ENCODE measurements around the gene NDUFB2.
"Not testable (repeated sequence)": the region's sequence is repeated elsewhere in the genome, so short reads cannot be mapped to it uniquely, and the experiment has no call there.

Gene NDUFB2

DNA sequence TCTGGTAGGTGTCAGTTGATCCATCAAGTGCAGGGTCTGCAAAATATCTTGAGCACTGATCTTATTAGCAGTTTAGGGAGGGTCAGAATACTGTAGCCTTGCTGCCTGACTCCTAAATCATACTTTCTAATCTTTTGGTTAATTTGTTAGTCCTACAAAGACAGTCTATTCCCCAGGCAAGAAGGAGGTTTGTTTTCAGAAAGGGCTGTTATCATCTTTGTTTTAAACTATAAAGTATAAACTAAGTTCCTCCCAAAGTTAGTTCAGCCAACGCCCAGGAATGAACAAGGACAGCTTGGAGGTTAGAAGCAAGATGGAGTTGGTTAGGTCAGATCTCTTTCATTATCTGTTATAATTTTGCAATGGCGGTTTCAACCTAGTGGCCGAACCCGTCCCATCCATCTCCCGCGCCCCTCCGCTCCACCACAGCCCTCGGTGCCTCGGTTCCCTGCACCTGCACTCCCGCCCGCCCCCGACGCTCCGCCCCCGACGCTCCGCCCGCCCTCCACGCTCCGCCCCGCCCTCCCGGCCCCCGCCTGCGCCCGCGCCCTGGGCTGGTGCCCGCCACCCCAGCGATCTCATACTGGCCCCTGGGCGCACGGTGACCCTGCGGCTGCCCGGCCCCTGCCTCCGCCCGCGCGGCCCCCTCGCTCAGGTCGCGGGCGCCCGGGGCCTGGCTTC is 24.0 kb upstream of the NDUFB2 start, which contains the start of gene ADCK2:
TSS of gene ADCK2 (plus strand) at position 564 of the 681 bp plus-strand sequence. CDS start 386 bp downstream, outside the sequence.
- peak; percentile 95 for DNase-seq (ENCODE audit: low spot score)

DNA sequence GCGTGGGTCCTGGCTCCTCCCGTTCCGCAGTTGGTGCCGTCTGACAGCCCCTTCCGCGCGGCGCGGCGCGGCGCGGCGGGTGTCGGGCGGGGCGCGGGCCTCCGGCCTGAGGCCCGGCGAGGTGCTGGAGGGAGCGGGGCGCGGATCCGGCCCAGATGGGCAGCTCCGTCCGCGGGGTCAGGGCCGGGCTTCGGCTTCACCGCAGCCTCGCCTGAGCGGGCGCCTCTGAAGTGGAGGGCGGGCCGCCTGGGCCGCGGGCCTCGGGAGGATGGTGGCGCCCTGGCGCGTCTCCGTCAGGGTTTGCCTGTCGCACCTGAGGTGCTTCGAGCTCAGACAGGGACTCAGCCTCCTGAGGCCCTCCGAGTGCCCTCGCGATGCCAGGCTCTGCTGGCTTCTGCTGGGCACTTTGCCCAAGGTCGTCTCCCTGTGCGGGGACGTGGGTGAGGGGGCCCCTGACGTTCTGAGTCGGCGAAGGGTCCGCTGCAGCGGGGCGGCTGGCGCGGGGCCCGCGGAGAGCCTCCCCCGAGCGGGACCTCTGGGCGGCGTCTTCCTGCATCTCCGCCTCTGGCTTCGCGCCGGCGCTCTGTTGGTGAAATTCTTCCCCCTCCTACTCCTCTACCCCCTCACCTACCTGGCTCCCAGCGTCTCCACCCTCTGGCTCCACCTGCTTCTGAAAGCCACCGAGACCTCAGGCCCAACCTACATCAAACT is 23.3 kb upstream of the NDUFB2 start:
- peak; percentile 76 for DNase-seq (ENCODE audit: low spot score)

DNA sequence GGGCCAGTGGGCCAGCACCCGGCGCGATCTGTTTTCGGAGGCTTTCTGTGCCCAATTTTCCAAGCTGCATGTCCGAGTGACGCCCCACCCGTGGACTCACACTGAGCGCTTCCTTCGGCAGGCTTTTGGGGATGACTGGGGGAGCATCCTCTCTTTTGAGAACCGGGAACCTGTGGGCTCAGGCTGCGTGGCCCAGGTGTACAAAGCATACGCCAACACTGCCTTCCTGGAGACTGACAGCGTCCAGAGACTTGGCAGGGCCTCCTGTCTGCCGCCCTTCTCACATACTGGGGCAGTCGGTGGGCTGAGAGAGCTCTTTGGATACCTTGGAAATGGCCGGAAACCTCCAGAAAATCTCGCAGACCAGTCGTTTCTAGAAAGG is 22.7 kb upstream of the NDUFB2 start:
- no peak for DNase-seq (ENCODE audit: low spot score)

- DNase-seq (ENCODE audit: low spot score) = peak; percentile 85
These were observed 22.1 kb upstream of the NDUFB2 start for GRCh38 chr7:140674356-140674800.

DNA sequence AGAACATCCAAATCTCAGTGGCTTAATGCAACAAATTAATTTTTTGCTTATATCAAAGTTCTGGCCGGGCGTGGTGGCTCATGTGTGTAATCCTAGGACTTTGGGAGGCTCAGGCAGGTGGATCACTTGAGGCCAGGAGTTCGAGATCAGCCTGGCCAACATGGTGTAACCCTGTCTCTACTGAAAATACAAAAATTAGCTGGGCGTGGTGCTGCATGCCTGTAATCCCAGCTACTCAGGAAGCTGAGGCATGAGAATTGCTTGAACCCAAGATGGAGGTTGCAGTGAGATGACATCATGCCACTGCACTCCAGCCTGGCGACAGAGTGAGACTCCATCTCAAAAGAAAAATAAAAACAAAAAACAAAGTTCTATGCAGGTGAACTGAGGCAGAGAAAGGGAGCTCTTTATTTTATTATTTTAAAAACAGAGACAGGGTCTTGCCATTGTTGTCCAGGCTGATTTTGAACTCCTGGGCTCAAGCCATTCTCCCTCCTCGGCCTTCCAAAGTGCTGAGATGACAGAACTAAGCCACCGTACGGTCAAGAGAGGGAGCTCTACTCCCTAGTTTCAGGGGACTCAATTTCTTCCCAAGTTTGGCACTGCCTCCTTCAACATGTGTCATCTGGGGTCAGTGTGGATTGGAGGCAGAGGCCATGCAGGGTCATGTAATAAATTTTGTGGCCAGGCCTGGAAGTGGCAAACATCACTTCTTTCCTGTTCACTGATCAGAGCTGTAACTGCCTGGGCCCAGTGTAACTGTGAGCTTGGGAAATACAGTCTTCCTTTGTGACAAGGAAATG is 21.4 kb upstream of the NDUFB2 start:
- DNase-seq (ENCODE audit: low spot score) = no peak

DNA sequence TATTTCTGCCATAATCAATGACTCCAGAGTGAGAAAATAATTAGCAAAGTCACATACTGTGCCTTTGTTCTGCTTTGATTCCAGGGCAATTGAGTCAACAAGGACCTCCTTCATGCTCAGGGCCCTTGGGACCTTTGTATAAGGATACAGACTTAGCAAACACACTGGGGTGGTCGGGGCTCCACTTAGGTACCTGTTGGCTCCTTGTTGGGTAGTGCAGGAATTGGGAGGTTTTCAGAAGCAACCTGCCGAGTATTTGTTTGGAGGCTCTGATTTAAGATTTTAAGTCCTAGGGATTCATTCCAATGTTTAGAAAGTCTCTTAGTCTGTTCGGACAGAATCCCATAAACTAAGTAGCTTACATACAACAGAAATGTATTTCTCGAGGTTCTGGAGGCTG is 20.8 kb upstream of the NDUFB2 start:
- no peak for DNase-seq (ENCODE audit: low spot score)

DNA sequence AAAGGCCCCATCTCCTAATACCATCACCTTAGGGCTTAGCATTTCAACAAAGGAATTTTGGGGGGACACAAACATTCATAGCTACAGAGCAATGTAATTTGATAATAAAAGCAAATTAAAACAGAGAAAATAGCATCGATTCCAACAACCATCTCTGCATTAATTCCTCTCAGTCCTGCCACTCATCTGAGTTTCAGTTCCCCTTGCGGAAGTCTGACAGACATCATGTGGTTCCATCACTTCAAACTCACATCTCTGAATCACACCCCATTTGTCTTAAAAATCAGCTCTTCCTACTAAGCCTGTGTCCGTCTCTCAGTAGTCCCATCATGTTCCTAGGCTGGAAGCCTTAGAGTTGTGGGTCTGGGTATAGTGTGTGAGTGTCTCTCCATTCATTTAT is 20.2 kb upstream of the NDUFB2 start:
- peak; percentile 66 for DNase-seq (ENCODE audit: low spot score)

DNA sequence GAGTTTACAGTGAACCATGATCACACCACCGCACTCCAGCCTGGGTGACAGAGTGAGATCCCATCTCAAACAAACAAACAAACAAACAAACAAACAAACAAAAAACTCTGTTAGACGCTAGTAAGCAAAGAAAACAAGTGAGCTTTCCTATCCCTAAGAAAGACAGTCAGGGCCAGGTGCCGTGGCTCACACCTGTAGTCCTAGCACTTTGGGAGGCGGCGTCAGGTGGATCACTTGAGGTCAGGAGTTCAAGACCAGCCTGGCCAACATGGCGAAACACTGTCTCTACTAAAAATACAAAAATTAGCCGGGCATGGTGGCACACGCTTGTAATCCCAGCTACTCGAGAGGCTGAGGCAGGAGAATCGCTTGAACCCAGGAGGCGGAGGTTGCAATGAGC is 19.6 kb upstream of the NDUFB2 start:
- DNase-seq (ENCODE audit: low spot score) = not testable (repeated sequence)

DNA sequence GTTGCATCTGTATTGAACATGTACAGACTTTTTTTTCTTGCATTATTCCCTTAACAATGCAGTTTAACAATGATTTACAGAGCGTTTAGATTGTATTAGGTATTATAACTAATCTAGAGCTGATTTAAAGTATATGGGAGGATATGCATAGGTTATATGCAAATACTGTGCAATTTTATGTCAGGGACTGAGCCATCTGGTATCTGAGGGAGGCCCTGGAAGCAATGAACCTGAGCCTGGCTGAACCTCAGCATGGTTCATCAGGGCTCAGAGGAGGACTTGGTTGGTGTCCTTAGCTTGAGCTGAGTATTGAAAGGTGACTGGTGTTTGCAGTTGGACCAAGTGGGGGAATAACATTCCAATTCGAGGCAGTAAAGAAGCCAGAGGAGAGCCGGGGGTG is 19.0 kb upstream of the NDUFB2 start:
- peak; percentile 45 for DNase-seq (ENCODE audit: low spot score)

- DNase-seq (ENCODE audit: low spot score) = no peak
These were observed 18.3 kb upstream of the NDUFB2 start for GRCh38 chr7:140678081-140678815.

DNA sequence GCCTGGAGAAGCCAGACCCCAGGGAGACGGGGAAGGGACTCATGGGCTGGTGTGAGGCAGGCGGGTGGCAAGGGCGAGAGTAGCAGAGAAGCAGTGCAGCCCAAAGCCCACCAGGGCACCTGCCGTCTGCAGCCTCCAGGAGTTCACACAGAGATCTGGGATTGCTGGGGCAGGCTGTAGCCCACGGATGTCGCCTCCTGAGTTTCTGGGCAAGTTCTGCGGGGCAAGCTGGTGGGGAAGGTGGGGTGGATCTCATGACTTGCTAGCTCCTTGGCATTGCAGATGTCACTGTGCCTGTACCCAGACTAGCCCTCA is 17.7 kb upstream of the NDUFB2 start:
- no peak for DNase-seq (ENCODE audit: low spot score)

DNA sequence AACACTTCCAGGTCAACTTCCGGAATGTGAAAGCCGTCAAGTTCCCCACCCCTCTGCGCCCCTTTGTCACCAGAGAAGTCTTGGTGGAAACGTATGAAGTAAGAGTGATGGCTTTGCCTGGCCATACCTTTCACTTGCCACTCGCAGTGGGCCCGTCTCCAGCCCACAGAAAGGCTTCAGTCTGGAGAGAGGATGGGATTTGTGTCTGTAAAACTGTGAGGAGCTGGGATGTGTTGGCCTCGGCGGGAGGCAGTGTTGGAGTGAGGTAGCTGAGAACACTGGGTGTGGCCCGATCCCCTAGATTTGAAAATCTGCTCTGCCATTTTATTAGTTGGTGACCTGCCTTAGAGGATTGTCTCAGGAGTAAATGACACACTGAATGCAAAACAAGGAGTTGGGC is 17.3 kb upstream of the NDUFB2 start:
- DNase-seq (ENCODE audit: low spot score) = no peak

- DNase-seq (ENCODE audit: low spot score) = no peak
These were observed 15.6 kb upstream of the NDUFB2 start for GRCh38 chr7:140680886-140681285.

- no peak for DNase-seq (ENCODE audit: low spot score)
These were observed 14.7 kb upstream of the NDUFB2 start for GRCh38 chr7:140681766-140682165.

DNA sequence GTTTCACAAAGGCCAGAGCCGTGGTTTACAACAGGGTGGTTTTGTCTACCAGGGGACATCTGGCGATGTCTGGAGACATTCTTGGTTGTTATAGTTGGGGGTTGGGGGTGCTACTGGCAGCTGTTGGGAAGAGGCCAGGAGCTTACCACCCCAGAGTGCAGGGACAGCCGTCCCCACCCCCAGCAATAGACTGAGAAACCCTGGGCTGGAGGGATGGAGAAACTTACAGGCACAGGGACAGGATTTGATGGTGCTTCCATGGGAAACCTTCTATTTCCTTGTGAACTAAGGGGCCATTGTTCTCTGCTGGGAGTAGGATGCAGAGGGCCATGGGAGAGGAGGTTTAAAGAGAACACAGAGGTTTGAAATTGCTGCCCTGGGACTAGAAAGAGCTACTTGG is 12.9 kb upstream of the NDUFB2 start:
- no peak for DNase-seq (ENCODE audit: low spot score)

DNA sequence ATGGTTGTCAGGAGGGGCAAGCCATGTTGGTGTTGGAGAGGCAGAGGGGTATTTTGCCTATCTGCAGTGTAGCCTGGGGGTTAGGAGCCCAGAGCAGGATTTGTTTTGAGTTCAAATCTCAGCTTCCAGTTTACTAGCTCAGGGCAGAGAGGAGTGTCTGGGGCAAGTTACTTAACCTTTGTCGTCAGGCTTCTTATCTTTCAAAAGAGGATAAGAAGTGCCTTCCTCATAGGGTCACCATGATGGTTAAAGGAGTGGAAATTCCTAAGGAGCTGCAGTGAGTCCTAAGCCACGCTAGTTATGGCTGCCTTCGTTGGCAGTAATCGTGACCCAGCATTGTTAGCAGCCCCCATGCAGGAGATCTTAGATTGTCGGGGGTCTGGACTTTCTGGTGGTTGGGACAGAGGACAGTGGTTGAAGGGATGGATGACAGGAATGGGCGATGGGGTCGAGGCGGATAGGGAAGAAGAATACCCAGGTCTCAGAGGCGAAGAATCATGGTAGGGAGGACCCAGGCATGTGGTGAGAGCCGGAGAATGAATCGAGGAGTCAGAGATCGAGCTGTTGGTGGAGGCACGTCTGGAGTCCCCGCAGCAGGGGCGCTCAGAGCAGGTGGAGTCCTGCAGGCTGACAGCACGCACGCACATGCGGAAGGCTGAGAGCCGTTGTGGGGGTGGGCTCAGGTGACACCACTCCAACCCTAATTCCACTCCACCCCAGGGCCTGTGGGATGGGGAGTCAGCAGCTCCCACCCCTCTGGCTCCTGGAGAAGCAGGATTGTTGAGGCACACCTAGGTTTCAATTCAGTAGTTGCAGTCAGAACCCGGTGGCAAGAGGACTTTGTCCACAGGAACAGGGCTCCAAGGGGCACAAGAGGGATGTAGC is 12.2 kb upstream of the NDUFB2 start:
- DNase-seq (ENCODE audit: low spot score) = no peak

DNA sequence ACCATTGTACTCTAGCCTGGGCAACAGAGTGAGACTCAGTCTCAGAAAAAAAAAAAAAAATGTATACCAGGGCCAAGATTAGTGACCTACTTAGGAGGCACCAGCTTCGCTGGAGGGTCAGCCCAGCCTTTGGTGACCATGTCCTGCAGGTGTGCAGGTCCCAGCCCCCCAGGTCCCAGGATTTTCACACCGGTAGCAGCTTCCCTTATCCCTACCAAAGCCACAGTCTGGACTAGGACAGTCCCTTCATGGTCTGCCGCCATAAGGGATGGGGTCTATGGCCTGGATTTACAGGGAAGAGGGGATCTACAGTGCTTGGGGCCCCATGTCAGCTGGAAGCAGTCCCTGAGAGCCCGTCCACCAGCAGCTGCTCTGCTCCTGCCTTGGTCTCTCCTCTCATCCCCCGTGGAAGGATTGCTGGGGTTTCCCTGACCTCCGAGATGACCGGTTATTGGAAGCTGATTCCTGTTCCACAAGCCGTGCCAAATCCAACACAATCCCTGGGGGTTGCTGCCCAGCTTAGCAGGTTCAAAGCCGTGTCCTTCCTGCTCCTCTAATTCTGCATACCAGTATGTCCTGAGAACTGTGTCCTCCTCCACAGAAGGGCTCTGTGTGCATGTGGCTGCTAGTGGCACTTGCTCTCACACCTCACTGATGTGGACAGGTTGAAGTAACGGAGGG is 11.0 kb upstream of the NDUFB2 start:
- DNase-seq (ENCODE audit: low spot score) = no peak

- no peak for DNase-seq (ENCODE audit: low spot score)
These were observed 9.6 kb upstream of the NDUFB2 start for GRCh38 chr7:140686921-140687320.

GRCh38 chr7:140688341-140688740 is 8.2 kb upstream of the NDUFB2 start:
- no peak for DNase-seq (ENCODE audit: low spot score)

Data from germinal center (tissue), 1 donor.